ENCODE data around the gene TTBK1.
A peak's percentile ranks its signal among the peaks of the same experiment; 100 is the strongest.

TTBK1 gene

DNA sequence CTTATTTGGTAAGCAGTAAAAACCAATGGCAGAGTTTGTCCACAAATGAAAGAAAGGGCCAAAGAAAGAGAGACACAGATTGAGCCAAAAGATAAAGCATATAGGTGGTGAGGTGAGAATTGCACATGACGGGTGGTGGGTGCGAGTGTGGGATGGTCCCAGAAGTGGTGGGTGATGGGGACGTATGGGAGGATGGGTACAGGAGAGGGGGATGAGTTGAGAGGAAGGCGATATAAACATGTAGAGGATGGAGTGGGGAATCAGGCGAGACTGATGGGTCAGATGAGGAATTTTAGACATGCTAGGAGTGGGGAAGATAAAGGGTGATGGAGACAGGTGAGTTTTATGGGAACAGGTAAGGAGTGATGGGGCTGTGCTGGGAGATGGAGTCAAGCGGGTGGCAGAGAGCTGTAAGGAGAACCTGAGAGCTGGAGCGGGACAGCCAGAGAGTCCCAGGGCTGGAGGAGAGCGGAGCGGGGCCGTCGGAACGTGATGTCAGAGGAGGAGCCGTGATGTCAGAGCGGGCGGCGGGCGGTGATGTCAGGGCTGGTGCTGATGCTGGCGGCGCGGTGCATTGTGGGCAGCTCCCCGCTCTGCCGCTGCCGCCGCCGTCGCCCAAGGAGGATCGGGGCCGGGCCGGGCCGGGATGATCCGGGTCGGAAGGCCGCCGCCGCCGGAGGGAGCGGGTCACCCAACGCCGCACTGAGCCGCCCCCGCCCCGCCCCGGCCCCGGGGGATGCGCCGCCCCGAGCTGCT lies at the start of gene TTBK1:
Gene TTBK1, plus strand, starts transcription at position 574 of the 756 bp plus-strand sequence. CDS start 3,180 bp downstream, outside the sequence.
- Mint-ChIP-seq H3K36me3 (ENCODE audit: low read depth) (no peaks in the 10 kb centered on the region), H3K9me3 (no peaks in the 10 kb centered on the region), H3K27ac (no peak within 1 kb of the TSS), H3K4me1 (ENCODE audit: low read depth) (peaks cover 18% of the 10 kb centered on the region), H3K27me3 (peaks cover 16% of the 10 kb centered on the region), H3K4me3 (no peak within 1 kb of the TSS)
- no peak for DNase-seq

DNA sequence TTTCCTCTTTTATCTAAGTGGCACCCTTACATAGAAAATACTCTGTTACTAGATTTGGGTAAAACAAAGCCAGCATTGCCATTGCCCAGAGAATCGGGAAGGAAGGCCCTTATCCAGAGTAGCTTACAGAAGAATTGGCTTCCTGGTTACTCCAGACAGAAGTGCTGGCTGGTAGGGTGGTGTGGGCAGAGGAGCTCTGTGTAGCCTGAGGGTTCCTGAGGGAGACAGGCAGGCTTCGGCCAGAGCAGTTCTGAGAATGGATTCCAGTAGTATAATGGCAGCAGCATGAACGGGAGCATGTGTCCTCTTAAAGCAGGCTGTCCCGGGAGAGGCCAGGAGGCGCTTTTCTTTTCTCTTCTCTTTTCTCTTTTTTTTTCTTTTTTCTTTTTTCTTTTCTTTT lies 49.4 kb upstream of the TTBK1 start:
- H3K36me3 Mint-ChIP-seq (ENCODE audit: low read depth), result peaks cover 76% of the 10 kb centered on the region
- no peaks in the 10 kb centered on the region for H3K9me3 Mint-ChIP-seq
- H3K4me3 Mint-ChIP-seq, result no peak overlapping the region
- peaks cover 8% of the 10 kb centered on the region for H3K4me1 Mint-ChIP-seq (ENCODE audit: low read depth)
- DNase-seq, result no peak
- H3K27ac Mint-ChIP-seq, result no peak overlapping the region
- no peaks in the 10 kb centered on the region for H3K27me3 Mint-ChIP-seq

DNA sequence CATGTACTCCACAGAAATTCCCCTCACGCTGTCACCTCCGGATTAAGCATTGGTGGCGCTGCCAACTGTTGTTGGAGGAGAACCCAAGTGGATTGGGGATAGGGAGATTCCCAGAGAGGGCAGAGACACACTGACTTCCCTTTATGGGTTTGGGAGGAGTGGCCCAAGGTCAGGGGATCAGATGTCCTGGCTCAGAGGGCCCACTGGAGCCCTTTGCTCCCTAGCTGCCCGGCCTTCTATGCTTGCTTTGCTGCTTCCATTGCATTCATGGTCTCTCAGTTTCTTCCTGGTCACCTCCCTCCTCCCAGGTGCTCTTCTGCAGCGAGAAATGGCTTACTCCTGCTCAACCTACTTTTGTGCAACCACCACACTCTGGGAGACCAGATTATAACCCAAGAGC lies 46.9 kb upstream of the TTBK1 start:
- H3K4me3 Mint-ChIP-seq, result no peak overlapping the region
- H3K4me1 Mint-ChIP-seq (ENCODE audit: low read depth), result no peaks in the 10 kb centered on the region
- no peak overlapping the region for H3K27ac Mint-ChIP-seq
- H3K27me3 Mint-ChIP-seq, result no peaks in the 10 kb centered on the region
- H3K36me3 Mint-ChIP-seq (ENCODE audit: low read depth), result peaks cover 80% of the 10 kb centered on the region
- H3K9me3 Mint-ChIP-seq, result no peaks in the 10 kb centered on the region
- DNase-seq, result no peak

DNA sequence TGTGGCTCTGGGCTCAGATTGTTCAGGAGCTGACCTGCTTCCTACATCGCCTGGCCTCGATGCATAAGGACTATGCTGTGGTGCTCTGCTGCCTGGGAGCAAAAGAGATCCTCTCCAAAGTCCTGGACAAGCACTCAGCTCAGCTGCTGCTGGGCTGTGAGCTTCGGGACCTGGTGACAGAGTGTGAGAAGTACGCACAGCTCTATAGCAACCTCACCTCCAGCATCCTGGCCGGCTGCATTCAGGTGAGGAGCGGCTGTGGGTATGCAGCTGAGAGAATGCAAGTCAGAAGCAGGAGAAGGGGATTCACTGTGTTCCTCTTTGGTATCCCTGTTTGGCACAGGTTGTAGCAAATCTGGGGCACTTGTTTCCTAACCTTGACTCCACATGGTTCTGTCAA lies 43.4 kb upstream of the TTBK1 start:
- H3K36me3 Mint-ChIP-seq (ENCODE audit: low read depth), result peaks cover 81% of the 10 kb centered on the region
- H3K4me3 Mint-ChIP-seq, result no peak overlapping the region
- H3K9me3 Mint-ChIP-seq, result no peaks in the 10 kb centered on the region
- H3K27ac Mint-ChIP-seq, result peak overlapping the region; percentile 16
- H3K4me1 Mint-ChIP-seq (ENCODE audit: low read depth), result no peaks in the 10 kb centered on the region
- DNase-seq, result no peak
- no peaks in the 10 kb centered on the region for H3K27me3 Mint-ChIP-seq

DNA sequence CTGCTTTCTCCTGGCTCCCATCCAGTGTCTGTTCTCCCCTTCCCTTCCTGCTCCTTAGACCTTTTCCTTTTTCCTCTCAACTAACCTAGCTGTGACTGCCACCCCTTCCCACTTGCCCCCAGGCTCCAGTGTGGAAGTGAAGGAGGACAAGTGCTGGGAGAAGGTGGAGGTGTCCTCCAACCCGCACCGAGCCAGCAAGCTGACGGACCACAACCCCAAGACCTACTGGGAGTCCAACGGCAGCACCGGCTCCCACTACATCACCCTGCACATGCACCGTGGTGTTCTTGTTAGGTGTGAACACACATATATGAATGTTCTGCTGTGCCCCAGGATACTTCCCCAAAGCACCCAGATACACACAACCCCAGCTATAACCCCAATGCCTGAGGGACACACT lies 42.7 kb upstream of the TTBK1 start:
- DNase-seq, result no peak
- H3K4me1 Mint-ChIP-seq (ENCODE audit: low read depth), result no peaks in the 10 kb centered on the region
- H3K27me3 Mint-ChIP-seq, result no peaks in the 10 kb centered on the region
- peak overlapping the region; percentile 2 for H3K27ac Mint-ChIP-seq
- no peak overlapping the region for H3K4me3 Mint-ChIP-seq
- H3K9me3 Mint-ChIP-seq, result no peaks in the 10 kb centered on the region
- peaks cover 81% of the 10 kb centered on the region for H3K36me3 Mint-ChIP-seq (ENCODE audit: low read depth)

DNA sequence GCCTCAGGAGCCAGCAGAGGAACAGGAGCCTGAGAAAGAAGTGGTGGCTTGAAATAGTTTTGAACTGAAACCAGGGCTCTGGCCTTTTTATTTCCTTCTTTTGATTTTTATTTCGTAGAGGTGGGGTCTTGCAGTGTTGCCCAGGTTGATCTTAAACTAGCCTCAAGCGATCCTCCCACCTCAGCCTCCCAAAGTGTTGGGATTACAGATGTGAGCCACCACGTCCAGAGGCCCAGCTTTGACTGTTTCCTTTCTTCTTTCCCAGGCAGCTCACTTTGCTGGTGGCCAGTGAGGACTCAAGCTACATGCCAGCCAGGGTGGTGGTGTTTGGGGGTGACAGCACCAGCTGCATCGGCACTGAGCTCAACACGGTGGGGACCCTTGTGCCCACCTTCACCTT lies 40.8 kb upstream of the TTBK1 start:
- peak overlapping the region; percentile 73 for H3K27ac Mint-ChIP-seq
- H3K27me3 Mint-ChIP-seq, result no peaks in the 10 kb centered on the region
- H3K9me3 Mint-ChIP-seq, result no peaks in the 10 kb centered on the region
- H3K36me3 Mint-ChIP-seq (ENCODE audit: low read depth), result peaks cover 79% of the 10 kb centered on the region
- no peak for DNase-seq
- H3K4me3 Mint-ChIP-seq, result no peak overlapping the region
- H3K4me1 Mint-ChIP-seq (ENCODE audit: low read depth), result no peaks in the 10 kb centered on the region

DNA sequence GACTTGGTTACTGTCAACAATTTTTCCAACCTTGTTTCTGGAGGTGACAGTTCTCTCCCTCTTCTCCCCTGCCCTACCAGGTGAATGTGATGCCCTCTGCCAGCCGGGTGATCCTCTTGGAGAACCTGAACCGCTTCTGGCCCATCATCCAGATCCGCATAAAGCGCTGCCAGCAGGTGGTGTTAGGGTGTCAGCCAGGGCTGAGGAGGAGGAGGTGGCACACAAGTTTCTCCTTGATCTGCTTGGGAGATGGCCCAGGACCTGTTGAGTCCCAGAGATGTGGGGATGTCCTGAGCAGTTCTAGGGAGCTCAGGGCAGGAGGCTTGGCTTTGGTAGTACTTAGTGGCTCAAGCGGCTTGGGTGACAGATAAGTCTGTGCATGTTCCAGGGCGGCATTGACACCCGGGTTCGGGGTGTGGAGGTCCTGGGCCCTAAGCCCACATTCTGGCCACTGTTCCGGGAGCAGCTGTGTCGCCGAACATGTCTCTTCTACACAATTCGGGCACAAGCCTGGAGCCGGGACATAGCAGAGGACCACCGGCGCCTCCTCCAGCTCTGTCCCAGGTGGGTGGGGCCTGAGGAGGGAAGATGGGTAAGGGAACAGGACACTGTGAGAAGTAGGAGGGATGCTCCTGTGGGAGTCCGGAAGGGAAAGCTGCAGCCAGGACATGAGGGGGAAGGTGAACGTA lies 40.1 kb upstream of the TTBK1 start:
- Mint-ChIP-seq H3K4me1 (ENCODE audit: low read depth) (no peaks in the 10 kb centered on the region), H3K9me3 (no peaks in the 10 kb centered on the region)

DNA sequence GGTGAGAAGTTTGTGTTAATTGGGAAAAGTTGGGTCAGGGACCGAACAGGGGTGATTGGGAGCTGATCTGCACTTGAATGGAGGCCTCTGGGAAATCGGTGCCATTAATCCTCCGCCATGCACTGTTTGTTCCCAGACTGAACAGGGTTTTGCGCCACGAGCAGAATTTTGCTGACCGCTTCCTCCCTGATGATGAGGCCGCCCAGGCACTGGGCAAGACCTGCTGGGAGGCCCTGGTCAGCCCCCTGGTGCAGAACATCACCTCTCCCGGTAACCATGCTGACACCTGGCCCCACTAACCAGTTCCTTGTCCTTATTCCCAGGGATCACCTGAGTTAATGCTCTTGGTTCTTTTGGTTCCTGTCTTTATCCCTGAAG lies 39.6 kb upstream of the TTBK1 start:
- no peak for DNase-seq
- Mint-ChIP-seq H3K36me3 (ENCODE audit: low read depth) (peaks cover 70% of the 10 kb centered on the region), H3K4me1 (ENCODE audit: low read depth) (no peaks in the 10 kb centered on the region), H3K4me3 (no peak overlapping the region), H3K27ac (no peak overlapping the region), H3K9me3 (no peaks in the 10 kb centered on the region), H3K27me3 (no peaks in the 10 kb centered on the region)

More for the DNA sequence above, 40.1 kb upstream of the TTBK1 start:
- DNase-seq, result no peak
- Mint-ChIP-seq H3K4me3 (no peak overlapping the region), H3K27me3 (no peaks in the 10 kb centered on the region), H3K36me3 (ENCODE audit: low read depth) (peaks cover 73% of the 10 kb centered on the region), H3K27ac (no peak overlapping the region)

DNA sequence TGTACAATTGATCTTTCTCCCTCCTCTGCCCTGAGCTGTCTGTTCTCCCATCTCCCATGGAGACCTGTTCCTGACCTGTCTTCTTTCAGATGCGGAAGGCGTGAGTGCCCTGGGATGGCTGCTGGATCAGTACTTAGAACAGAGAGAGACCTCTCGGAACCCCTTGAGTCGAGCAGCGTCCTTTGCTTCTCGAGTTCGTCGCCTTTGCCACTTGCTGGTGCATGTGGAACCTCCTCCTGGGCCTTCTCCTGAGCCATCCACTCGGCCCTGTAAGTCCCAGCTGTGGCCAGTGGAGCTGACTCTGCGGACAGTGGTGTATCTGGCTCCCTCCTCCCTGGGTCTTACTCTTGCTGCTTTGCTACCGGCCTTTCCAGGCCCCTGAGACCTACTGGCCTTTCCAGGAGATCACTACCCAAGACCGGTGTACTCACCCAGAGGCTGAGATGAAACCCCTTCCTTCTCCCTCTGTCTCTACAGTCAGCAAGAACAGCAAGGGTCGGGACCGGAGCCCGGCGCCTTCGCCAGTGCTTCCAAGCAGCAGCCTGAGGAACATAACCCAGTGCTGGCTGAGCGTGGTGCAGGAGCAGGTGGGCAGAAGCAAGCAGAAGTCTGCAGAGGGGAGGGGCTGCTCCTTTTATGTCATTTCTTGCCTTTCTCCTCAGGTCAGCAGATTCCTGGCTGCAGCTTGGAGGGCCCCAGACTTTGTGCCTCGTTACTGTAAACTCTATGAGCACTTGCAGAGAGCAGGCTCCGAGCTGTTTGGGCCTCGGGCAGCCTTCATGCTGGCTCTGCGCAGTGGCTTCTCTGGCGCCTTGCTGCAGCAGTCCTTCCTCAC lies 38.8 kb upstream of the TTBK1 start:
- Mint-ChIP-seq H3K36me3 (ENCODE audit: low read depth) (peaks cover 67% of the 10 kb centered on the region), H3K4me1 (ENCODE audit: low read depth) (no peaks in the 10 kb centered on the region), H3K4me3 (no peak overlapping the region), H3K27me3 (no peaks in the 10 kb centered on the region), H3K9me3 (no peaks in the 10 kb centered on the region), H3K27ac (no peak overlapping the region)
- no peak for DNase-seq

DNA sequence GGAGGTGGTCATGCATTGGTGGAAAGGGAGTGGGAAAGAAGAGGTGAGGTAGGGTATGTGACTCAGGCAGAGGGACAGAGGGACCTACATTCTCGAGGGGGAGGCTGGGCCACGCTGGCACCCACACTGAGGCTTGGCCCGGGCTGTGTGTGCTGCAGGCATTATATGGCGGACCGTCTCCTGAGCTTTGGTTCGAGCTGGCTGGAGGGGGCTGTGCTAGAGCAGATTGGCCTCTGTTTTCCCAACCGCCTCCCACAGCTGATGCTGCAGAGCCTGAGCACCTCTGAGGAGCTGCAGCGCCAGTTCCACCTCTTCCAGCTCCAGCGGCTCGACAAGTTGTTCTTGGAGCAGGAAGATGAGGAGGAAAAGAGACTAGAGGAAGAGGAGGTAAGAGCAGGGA lies 37.4 kb upstream of the TTBK1 start:
- H3K27ac Mint-ChIP-seq, result no peak overlapping the region
- no peaks in the 10 kb centered on the region for H3K27me3 Mint-ChIP-seq
- no peaks in the 10 kb centered on the region for H3K4me1 Mint-ChIP-seq (ENCODE audit: low read depth)
- peaks cover 59% of the 10 kb centered on the region for H3K36me3 Mint-ChIP-seq (ENCODE audit: low read depth)
- DNase-seq, result no peak
- H3K9me3 Mint-ChIP-seq, result no peaks in the 10 kb centered on the region
- H3K4me3 Mint-ChIP-seq, result no peak overlapping the region

DNA sequence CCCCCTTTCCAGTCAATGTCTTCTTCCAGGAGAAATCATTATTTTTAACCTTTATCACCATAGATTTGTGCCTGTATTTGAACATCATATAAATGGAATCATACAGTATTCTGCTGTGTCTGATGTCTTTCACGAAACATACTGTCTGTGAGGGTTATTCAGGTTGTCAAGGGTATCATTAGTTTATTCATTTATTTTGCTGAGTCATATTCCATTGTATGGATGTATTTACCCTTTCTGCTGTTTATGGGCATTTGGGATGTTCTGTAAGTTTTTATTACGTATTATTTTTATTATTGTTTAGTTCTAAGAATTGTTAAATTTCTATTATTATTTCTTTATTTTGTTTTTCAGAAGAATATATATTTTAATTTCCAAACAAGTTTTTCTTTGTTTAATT lies 36.0 kb upstream of the TTBK1 start:
- peaks cover 51% of the 10 kb centered on the region for H3K36me3 Mint-ChIP-seq (ENCODE audit: low read depth)
- H3K9me3 Mint-ChIP-seq, result no peaks in the 10 kb centered on the region
- no peak overlapping the region for H3K4me3 Mint-ChIP-seq
- H3K27me3 Mint-ChIP-seq, result no peaks in the 10 kb centered on the region
- H3K4me1 Mint-ChIP-seq (ENCODE audit: low read depth), result no peaks in the 10 kb centered on the region
- peak overlapping the region; percentile 7 for H3K27ac Mint-ChIP-seq
- no peak for DNase-seq

DNA sequence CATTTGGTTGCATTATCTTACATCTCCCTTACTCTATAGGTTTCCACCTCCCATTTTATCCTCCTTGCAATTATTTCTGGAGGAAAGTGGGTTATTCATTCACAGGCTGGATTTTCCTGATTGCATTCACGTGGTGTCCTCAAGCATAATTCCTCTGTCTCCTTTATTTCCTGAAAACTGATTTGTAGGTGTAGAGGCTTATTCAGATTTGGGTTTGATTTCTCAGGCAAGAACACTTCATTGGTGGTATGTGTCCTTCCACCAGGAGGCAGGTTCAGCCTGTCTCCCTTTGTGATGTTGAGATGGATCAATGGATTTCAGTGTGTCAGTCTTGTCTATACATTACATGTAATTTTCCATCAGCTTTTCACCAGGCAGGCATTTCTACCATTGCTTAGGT lies 31.3 kb upstream of the TTBK1 start:
- no peak for DNase-seq
- H3K9me3 Mint-ChIP-seq, result no peaks in the 10 kb centered on the region
- no peaks in the 10 kb centered on the region for H3K27me3 Mint-ChIP-seq
- H3K27ac Mint-ChIP-seq, result no peak overlapping the region
- no peaks in the 10 kb centered on the region for H3K4me1 Mint-ChIP-seq (ENCODE audit: low read depth)
- peaks cover 54% of the 10 kb centered on the region for H3K36me3 Mint-ChIP-seq (ENCODE audit: low read depth)
- H3K4me3 Mint-ChIP-seq, result no peak overlapping the region

DNA sequence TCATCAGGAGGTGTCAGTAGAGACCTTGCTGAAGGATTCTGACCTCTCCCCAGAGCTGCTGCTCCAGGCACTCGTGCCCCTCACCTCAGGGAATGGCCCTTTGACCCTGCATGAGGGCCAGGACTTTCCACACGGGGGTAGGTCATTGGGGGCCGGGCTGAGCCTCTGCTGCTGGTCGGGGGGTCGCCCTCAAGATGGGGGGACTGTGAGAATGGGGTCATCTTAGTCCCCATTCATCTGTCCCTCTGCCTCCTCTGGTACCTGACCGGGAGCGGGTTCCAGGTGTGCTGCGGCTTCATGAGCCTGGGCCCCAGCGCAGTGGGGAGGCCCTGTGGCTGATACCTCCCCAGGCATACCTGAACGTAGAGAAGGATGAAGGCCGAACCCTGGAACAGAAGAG lies 29.9 kb upstream of the TTBK1 start:
- Mint-ChIP-seq H3K4me1 (ENCODE audit: low read depth) (no peaks in the 10 kb centered on the region), H3K4me3 (no peak overlapping the region), H3K36me3 (ENCODE audit: low read depth) (peaks cover 61% of the 10 kb centered on the region), H3K27me3 (no peaks in the 10 kb centered on the region), H3K9me3 (no peaks in the 10 kb centered on the region), H3K27ac (no peak overlapping the region)
- no peak for DNase-seq

DNA sequence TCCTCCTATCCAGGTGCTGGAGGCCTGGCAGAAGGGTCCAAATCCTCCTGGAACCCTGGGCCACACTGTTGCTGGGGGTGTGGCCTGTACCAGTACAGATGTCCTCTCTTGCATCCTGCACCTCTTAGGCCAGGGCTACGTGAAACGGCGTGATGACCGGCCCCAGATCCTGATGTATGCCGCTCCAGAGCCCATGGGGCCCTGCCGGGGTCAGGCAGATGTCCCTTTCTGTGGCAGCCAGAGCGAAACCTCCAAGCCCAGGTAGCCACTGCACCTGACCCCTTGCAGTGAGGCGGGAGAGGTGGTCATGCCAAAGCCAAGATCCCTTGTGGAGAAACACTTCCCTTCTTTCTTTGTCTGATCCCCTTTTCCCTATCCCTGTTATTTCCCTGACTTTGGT lies 28.2 kb upstream of the TTBK1 start:
- Mint-ChIP-seq H3K9me3 (no peaks in the 10 kb centered on the region), H3K4me3 (no peak overlapping the region), H3K27me3 (no peaks in the 10 kb centered on the region), H3K36me3 (ENCODE audit: low read depth) (peaks cover 73% of the 10 kb centered on the region), H3K4me1 (ENCODE audit: low read depth) (no peaks in the 10 kb centered on the region), H3K27ac (no peak overlapping the region)
- DNase-seq, result no peak

DNA sequence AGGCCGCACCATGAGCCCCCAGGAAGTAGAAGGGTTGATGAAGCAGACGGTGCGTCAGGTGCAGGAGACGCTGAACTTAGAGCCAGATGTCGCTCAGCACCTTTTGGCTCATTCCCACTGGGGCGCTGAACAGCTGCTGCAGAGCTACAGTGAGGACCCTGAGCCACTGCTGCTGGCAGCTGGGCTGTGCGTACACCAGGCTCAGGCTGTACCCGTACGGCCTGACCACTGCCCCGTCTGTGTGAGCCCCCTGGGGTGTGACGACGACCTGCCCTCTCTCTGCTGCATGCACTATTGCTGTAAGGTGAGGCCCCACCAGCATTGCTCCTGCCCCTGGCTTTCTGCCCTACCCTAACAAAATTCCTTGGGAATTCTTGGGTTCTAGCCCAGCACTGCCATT lies 27.1 kb upstream of the TTBK1 start:
- no peaks in the 10 kb centered on the region for H3K27me3 Mint-ChIP-seq
- H3K4me3 Mint-ChIP-seq, result no peak overlapping the region
- no peak overlapping the region for H3K27ac Mint-ChIP-seq
- no peak for DNase-seq
- peaks cover 79% of the 10 kb centered on the region for H3K36me3 Mint-ChIP-seq (ENCODE audit: low read depth)
- H3K4me1 Mint-ChIP-seq (ENCODE audit: low read depth), result peaks cover 5% of the 10 kb centered on the region
- no peaks in the 10 kb centered on the region for H3K9me3 Mint-ChIP-seq

Measured in activated T-cell treated with anti-CD3 and anti-CD28 coated beads, Interleukin-2, amount 50 U/mL, for 24 hours (primary cell).